GM18870 (cell line): ENCODE results near the gene RHBDL1.

Experiments used
- ATAC-seq: cut with Tn5 transposase; IDR thresholded peaks from one replicate; pipeline ENCODE4 v1.9.1; 2021; ENCODE audit warnings: moderate library complexity; ENCODE audit not compliant: unreplicated experiment

Gene RHBDL1

GRCh38 chr16:652454-653305 is 22.8 kb upstream of the RHBDL1 start:
- ATAC-seq, result no peak

- no peak for ATAC-seq
These were observed 21.4 kb upstream of the RHBDL1 start for GRCh38 chr16:654034-654433.

GRCh38 chr16:657487-657886 is 18.0 kb upstream of the RHBDL1 start:
- ATAC-seq, result no peak

GRCh38 chr16:658679-659571 is 16.5 kb upstream of the RHBDL1 start:
- no peak for ATAC-seq

- ATAC-seq, result no peak
These were observed 15.9 kb upstream of the RHBDL1 start for GRCh38 chr16:659618-660017.

GRCh38 chr16:660132-660458 is 15.4 kb upstream of the RHBDL1 start:
- no peak for ATAC-seq

- ATAC-seq, result no peak
These were observed 14.8 kb upstream of the RHBDL1 start for GRCh38 chr16:660459-661183.

GRCh38 chr16:661184-661821 is 14.2 kb upstream of the RHBDL1 start:
- no peak for ATAC-seq

- ATAC-seq, result no peak
These were observed 13.4 kb upstream of the RHBDL1 start for GRCh38 chr16:662095-662494.

- no peak for ATAC-seq
These were observed 12.9 kb upstream of the RHBDL1 start for GRCh38 chr16:662597-662996.

GRCh38 chr16:666572-666971 is 8.9 kb upstream of the RHBDL1 start:
- ATAC-seq, result no peak

- ATAC-seq, result no peak
These were observed 8.2 kb upstream of the RHBDL1 start for GRCh38 chr16:667113-667779.

GRCh38 chr16:667780-668518 is 7.5 kb upstream of the RHBDL1 start, which contains the start of gene RHOT2:
TSS of gene RHOT2 (plus strand) at chr16:668132. CDS start at chr16:668200, 68 bp downstream.
- ATAC-seq, result no peak

GRCh38 chr16:668519-669171 is 6.8 kb upstream of the RHBDL1 start:
- ATAC-seq, result no peak

GRCh38 chr16:669666-670065 is 5.8 kb upstream of the RHBDL1 start:
- no peak for ATAC-seq

- no peak for ATAC-seq
These were observed 4.8 kb upstream of the RHBDL1 start for GRCh38 chr16:670485-671352.

- no peak for ATAC-seq
These were observed 3.9 kb upstream of the RHBDL1 start for GRCh38 chr16:671353-672131.
